Parathyroid adenoma (tissue), 2 donors: ENCODE results near the gene TAF4.

Experiments
- H2AFZ ChIP-seq: fragments of 300-600 bp; sonication (generic); one replicate; pipeline ENCODE4 v1.7.0; 2017; ENCODE audit warnings: antibody characterized with exemption, mild to moderate bottlenecking
- H3K27ac ChIP-seq: fragments of 300-600 bp; sonication (generic); one replicate; pipeline ENCODE4 v1.7.0; 2017
- H3K27me3 ChIP-seq: fragments of 300-600 bp; sonication (generic); one replicate; pipeline ENCODE4 v1.7.0; 2017; ENCODE audit warnings: low read length; ENCODE audit not compliant: control insufficient read depth, insufficient read depth
- H3K36me3 ChIP-seq: fragments of 300-600 bp; sonication (generic); one replicate; pipeline ENCODE4 v1.7.0; 2017; ENCODE audit warnings: low read length; ENCODE audit not compliant: control insufficient read depth, insufficient read depth
- H3K4me1 ChIP-seq: fragments of 300-600 bp; sonication (generic); one replicate; pipeline ENCODE4 v1.7.0; 2017; ENCODE audit warnings: control low read depth
- H3K4me2 ChIP-seq: fragments of 300-600 bp; sonication (generic); one replicate; pipeline ENCODE4 v1.7.0; 2017; ENCODE audit warnings: low read length
- H3K4me3 ChIP-seq: fragments of 300-600 bp; sonication (generic); one replicate; pipeline ENCODE4 v1.7.0; 2017; ENCODE audit warnings: low read depth, low read length
- H3K79me2 ChIP-seq: fragments of 300-600 bp; sonication (generic); one replicate; pipeline ENCODE4 v1.7.0; 2017; ENCODE audit warnings: control low read depth
- H3K9ac ChIP-seq: fragments of 300-600 bp; sonication (generic); one replicate; pipeline ENCODE4 v1.7.0; 2017; ENCODE audit warnings: mild to moderate bottlenecking
- H3K9me3 ChIP-seq: fragments of 300-600 bp; sonication (generic); one replicate; pipeline ENCODE4 v1.7.0; 2017; ENCODE audit warnings: low read length; ENCODE audit not compliant: control insufficient read depth
- CTCF ChIP-seq: fragments of 300-600 bp; sonication (generic); IDR thresholded peaks from one replicate; pipeline ENCODE4 v1.7.0; 2017; ENCODE audit warnings: antibody characterized with exemption, mild to moderate bottlenecking
- donor health status: primary hyperparathyroidism.

TAF4 gene

GRCh38 chr20:61980647-61981583 lies 84.8 kb downstream of the TAF4 start:
- H2AFZ ChIP-seq, result no peak overlapping the region
- H3K27ac ChIP-seq, result no peak overlapping the region
- TF ChIP-seq CTCF, result no peak
- H3K9me3 ChIP-seq, result no peaks in the 10 kb centered on the region
- no peaks in the 10 kb centered on the region for H3K27me3 ChIP-seq
- no peaks in the 10 kb centered on the region for H3K4me1 ChIP-seq
- H3K4me3 ChIP-seq, result no peak overlapping the region
- H3K9ac ChIP-seq, result no peak overlapping the region
- H3K79me2 ChIP-seq, result peaks cover 16% of the 10 kb centered on the region
- H3K4me2 ChIP-seq, result no peak overlapping the region
- no peaks in the 10 kb centered on the region for H3K36me3 ChIP-seq

DNA sequence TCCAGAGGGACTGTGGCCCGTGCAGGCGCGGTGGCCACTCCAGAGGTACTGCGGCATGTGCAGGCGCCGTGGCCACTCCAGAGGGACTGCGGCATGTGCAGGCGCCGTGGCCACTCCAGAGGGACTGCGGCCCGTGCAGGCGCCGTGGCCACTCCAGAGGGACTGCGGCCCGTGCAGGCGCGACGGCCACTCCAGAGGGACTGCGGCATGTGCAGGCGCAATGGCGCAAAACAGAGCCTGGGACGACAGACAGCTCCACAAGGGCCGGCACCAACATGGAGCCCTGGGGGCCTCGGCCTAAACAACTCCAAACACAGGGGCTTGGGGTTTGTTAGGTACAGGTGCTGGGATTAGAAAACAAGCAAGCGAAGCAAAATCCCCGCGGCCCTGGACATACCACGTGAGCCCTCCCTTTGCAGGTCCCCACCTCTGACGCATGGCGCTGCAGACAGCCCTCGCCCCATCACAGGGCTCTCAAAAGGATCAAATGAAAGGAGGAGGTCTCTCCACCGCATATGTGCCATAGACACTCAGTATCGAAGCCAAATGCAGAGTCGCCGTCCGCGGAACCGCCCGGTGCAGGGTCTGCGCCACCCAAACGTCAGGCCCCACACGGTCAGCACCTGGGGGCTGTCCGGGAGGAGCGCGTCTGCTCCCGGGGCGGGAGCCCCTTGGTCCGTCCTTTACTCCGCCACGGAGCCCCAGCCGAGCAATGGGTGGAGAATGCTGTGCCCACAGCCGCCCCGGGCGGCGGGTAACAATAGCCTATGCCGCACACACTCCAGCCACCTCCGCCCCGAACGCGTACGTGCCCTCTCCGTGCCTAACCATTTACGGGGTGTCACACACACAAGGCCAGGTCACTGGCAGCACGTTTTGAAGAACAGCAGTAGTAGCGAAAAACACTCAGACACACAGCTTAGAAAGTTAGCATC lies 85.7 kb downstream of the TAF4 start:
- Histone ChIP-seq H3K4me2 (no peak overlapping the region), H3K79me2 (peaks cover 16% of the 10 kb centered on the region), H2AFZ (no peak overlapping the region), H3K4me1 (no peaks in the 10 kb centered on the region), H3K9me3 (no peaks in the 10 kb centered on the region), H3K4me3 (no peak overlapping the region), H3K27me3 (no peaks in the 10 kb centered on the region), H3K9ac (no peak overlapping the region), H3K36me3 (no peaks in the 10 kb centered on the region), H3K27ac (no peak overlapping the region)
- no peak for TF ChIP-seq CTCF

- no peak overlapping the region for H3K4me3 ChIP-seq
- no peak overlapping the region for H3K4me2 ChIP-seq
- no peaks in the 10 kb centered on the region for H3K27me3 ChIP-seq
- no peak for TF ChIP-seq CTCF
- H3K9me3 ChIP-seq, result no peaks in the 10 kb centered on the region
- H3K36me3 ChIP-seq, result no peaks in the 10 kb centered on the region
- no peak overlapping the region for H2AFZ ChIP-seq
- no peak overlapping the region for H3K9ac ChIP-seq
- no peak overlapping the region for H3K27ac ChIP-seq
- H3K4me1 ChIP-seq, result no peaks in the 10 kb centered on the region
- peaks cover 13% of the 10 kb centered on the region for H3K79me2 ChIP-seq
Observed at GRCh38 chr20:61979090-61979489, 86.6 kb downstream of the TAF4 start.

DNA sequence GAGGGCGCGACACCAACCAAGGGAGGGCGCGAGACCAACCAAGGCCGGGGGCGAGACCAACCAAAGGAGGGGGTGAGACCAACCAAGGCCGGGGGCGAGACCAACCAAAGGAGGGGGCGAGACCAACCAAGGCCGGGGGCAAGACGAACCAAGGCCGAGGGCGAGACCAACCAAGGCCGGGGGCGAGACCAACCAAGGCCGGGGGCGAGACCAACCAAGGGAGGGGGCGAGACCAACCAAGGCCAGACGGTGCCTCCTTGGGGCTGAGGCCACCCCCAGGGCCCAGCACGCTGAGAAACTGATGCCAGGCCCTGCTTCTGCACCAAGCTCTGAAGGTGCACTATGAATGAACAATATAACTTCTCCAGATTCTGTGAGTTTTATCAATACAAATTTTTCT lies 87.2 kb downstream of the TAF4 start:
- H3K9me3 ChIP-seq, result no peaks in the 10 kb centered on the region
- no peaks in the 10 kb centered on the region for H3K36me3 ChIP-seq
- H3K79me2 ChIP-seq, result peaks cover 11% of the 10 kb centered on the region
- H3K4me1 ChIP-seq, result no peaks in the 10 kb centered on the region
- H3K9ac ChIP-seq, result no peak overlapping the region
- H2AFZ ChIP-seq, result no peak overlapping the region
- no peak overlapping the region for H3K4me2 ChIP-seq
- no peaks in the 10 kb centered on the region for H3K27me3 ChIP-seq
- TF ChIP-seq CTCF, result no peak
- H3K4me3 ChIP-seq, result no peak overlapping the region
- H3K27ac ChIP-seq, result no peak overlapping the region
